Fibroblast of skin of back (primary cell): ENCODE data around the gene EFTUD2.
A peak's percentile ranks its signal among the peaks of the same experiment; 100 is the strongest.
"Not testable (repeated sequence)": the region's sequence is repeated elsewhere in the genome, so short reads cannot be mapped to it uniquely, and the experiment has no call there.

Experiments used
- DNase-seq: peaks from one replicate; pipeline ENCODE4 v3.0.0-alpha.2; 2013

Gene EFTUD2

GRCh38 chr17:44846206-44846605 is 53.0 kb downstream of the EFTUD2 start:
- DNase-seq, result no peak

- DNase-seq, result peak; percentile 73
Observed at GRCh38 chr17:44844390-44844830, 54.8 kb downstream of the EFTUD2 start.

- DNase-seq, result peak; percentile 51
Observed at GRCh38 chr17:44842748-44843147, 56.5 kb downstream of the EFTUD2 start.

DNA sequence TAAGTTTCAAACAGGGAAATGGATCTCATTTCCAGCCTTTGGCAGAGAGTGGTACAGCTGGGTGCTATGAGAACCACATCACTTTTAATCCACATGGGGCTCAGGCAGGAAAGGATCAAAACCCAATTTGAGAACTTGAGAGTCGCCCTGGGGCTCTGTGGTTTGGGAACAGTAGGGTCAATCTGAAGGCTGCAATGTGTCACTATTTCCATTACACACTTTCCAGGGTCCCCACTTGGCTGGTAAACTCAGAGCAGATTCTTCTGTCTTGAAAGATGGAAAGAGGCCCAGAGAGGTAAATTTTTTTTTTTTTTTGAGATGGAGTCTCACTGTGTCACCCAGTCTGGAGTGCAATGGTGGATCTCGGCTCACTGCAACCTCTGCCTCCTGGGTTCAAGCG is 58.3 kb downstream of the EFTUD2 start:
- peak; percentile 47 for DNase-seq

DNA sequence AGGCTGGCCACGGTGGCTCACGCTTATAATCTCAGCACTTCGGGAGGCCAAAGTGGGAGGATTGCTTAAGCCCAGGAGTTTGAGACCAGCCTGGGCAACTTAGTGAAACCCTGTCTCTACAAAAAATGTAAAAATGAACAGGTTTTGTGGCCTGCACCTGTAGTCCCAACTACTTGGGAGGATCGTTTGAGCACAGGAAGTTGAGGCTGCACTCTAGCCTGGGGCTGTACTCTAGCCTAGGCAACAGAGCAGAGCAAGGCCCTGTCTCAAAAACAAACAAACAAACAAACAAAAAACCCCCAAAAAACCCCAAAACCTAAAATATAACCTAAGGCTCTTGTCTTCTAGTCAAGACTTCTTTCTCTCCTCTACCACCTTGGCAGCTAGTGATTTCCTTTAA is 59.0 kb downstream of the EFTUD2 start:
- DNase-seq, result no peak

- DNase-seq, result no peak
Observed at GRCh38 chr17:44837196-44837595, 62.0 kb downstream of the EFTUD2 start.

- no peak for DNase-seq
Observed at GRCh38 chr17:44832805-44833204, 66.4 kb downstream of the EFTUD2 start.

GRCh38 chr17:44831371-44831770 is 67.9 kb downstream of the EFTUD2 start:
- no peak for DNase-seq

GRCh38 chr17:44830359-44831288 is 68.6 kb downstream of the EFTUD2 start:
- peak; percentile 34 for DNase-seq

DNA sequence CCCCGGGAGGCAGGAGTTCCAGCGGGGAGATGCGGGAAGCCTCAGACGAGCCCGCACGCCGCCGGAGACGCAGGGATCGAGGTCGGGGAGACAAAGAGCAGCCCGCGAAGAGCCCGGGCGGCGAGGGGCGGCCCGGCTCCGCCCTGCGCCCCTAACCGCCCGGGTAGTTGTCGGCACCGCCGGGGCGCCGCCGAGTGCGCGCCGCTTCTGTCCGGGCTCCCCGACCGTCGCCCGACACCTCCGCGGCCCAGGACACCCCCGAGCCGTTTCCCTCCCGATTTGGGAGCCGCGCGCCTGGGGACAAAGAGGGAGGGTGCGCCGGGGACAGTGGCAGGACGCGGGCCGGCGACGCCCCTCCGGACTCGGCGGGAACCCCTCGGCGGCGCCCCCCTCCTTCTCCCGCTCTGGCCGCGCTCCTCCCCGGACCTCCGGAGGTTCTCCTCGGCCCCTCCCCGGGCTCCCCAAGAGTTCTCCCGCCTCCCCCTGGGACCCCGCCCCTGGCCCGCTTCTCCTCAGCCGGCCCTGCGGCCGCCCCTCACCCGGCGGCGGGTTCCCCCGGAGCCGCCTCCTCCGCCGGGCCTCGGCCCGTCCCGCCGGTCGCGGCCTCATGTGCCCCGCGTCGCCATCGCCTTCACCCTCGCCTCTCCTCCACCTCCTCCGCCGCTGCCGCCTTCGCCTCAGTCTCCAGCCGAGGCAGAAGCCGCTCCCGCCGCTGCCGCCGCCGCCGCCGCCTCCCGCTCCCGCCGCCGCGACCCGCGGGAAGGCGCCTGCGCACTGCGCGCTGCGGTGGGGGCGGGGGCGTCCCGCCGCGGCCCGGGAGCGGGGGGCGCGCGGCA is 69.5 kb downstream of the EFTUD2 start, which contains the start of gene GJC1:
Gene GJC1 (minus strand): TSS at position 765 of the 836 bp plus-strand sequence. CDS start 24,470 bp downstream, outside the sequence.
- DNase-seq, result peak; percentile 47

GRCh38 chr17:44828919-44829522 is 70.2 kb downstream of the EFTUD2 start:
- peak; percentile 39 for DNase-seq

DNA sequence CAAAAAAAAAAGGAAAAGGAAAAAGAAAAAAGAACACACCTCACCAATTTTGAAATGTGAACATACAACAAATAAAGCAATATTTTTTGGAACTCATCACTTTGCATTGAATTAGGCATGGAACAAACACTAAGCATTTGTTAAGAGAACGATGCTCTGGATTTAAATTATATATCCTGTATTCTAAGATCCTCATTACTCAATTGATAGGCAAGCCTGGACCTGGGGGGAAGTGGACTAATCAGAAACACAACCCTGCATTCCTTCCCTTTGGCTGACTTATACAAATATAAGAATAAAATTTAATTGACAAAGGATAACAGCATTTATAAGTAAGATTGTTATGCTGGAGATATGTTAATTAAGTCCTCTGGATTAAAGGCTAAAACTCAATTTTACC is 71.4 kb downstream of the EFTUD2 start:
- peak; percentile 32 for DNase-seq

GRCh38 chr17:44826123-44826790 is 73.0 kb downstream of the EFTUD2 start:
- peak; percentile 73 for DNase-seq

DNA sequence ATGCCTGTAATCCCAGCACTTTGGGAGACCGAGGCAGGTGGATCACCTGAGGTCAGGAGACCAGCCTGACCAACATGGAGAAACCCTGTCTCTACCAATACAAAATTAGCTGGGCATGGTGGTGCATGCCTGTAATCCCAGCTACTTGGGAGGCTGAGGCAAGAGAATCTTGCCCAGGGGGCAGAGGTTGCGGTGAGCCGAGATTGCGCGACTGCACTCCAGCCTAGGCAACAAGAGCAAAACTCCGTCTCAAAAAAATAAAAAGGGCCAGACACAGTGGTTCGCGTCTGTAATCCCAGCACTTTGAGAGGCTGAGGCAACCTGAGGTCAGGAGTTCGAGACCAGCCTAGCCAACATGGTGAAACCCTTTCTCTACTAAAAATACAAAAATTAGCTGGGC is 74.0 kb downstream of the EFTUD2 start:
- DNase-seq, result not testable (repeated sequence)

DNA sequence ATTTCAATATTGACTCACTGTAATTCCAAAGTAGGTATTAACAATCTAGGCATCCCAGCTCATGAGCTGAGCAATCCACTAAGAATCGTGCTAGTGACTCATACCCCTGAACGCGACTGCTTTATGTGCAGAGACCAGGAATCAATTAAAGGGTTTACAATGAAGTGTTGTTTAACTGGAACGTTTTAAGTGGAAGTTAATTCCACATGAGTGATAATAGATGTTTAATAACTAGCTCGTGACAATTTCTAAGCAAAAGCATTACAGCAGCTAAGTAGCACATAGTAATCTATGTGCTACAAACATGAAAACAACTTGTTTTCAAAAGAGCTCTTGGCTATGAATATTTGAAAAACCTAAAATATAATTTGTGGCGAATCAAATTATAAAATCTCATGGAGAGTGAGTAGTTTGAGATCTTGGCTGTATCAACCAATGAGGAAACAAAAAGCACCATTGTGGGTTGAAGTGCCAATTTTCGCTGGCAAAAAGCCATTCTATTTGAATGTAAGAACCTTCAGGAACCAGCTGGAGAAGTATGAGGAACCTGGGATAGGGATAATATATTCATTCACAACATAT is 78.5 kb downstream of the EFTUD2 start:
- peak; percentile 94 for DNase-seq

- DNase-seq, result not testable (repeated sequence)
Observed at GRCh38 chr17:44818508-44818907, 80.7 kb downstream of the EFTUD2 start.

- DNase-seq, result no peak
Observed at GRCh38 chr17:44812263-44812662, 87.0 kb downstream of the EFTUD2 start.

DNA sequence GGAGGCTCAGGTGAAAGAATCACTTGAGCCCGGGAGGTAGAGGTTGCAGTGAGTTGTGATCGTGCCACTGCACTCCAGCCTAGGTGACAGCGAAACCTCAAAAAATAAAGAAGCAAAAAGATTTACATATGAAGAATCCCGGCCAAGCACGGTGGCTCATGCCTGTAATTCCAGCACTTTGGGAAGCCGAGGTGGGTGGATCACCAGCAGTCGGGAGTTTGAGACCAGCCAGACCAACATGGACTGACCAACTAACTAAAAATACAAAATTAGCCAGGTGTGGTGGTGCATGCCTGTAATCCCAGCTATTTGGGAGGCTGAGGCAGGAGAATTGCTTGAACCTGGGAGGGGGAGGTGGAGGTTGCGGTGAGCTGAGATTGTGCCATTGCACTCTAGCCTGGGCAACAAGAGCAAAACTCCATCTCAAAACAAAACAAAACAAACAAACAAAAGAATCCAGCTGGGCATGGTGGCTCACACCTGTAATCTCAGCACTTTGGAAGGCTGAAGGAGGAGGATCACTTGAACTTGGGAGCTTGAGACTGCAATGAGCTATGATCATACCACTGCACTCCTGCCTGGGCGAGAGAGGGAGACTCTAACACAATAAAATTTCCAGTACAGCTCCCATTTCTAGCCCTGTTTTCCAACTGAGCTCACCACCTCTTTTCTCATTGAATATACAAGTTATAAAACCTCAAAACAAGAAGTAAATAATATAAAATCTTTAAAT is 90.4 kb downstream of the EFTUD2 start:
- DNase-seq, result not testable (repeated sequence)

- no peak for DNase-seq
Observed at GRCh38 chr17:44808156-44808555, 91.1 kb downstream of the EFTUD2 start.

DNA sequence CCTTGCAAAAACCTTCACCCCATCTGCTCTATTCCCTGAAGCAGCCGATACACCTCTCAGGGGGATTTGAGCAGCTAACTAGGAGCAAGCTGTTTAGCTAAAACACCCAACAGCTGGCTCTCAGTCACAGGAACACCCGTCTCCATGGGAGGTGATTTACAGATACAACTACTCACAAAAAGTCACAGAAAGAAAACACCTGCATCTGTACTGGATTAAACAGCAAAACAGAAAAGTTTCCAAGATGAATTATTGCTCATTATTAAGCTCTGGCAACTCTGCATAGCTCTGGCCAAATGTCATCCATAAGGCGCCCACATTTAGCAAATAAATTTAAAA is 91.5 kb downstream of the EFTUD2 start:
- DNase-seq, result no peak
